Prostate gland (tissue), 2 donors: ENCODE results near the gene RABGAP1L. TPM values are rescaled to one million over a fixed set of nuclear protein-coding genes. Genes with fewer than 3 reads are reported as not detected.

Experiments
- DNase-seq: peaks from one replicate; pipeline ENCODE4 v3.0.0-alpha.2; 2019; ENCODE audit warnings: low spot score
- H3K27ac ChIP-seq, 2 donors: fragments of 200-600 bp; sonication (generic); 2 replicates each; pipeline ENCODE4 v1.5.1; 2017 to 2019
- H3K27me3 ChIP-seq: fragments of 200-600 bp; sonication (generic); replicated peaks from 2 replicates; pipeline ENCODE4 v1.5.1; 2019; ENCODE audit not compliant: insufficient read depth
- H3K36me3 ChIP-seq, 2 donors: fragments of 200-600 bp; sonication (generic); 1 replicate in 1 of 2; 2 replicates in 1 of 2; pipeline versions ENCODE4 v1.5.1 to v1.8.1; 2017 to 2019
- H3K4me1 ChIP-seq: fragments of 200-600 bp; sonication (generic); replicated peaks from 2 replicates; pipeline ENCODE4 v1.5.1; 2019
- H3K4me3 ChIP-seq, 2 donors: fragments of 200-600 bp; sonication (generic); 2 replicates each; pipeline ENCODE4 v1.5.1; 2017 to 2019
- H3K9me3 ChIP-seq: fragments of 200-600 bp; sonication (generic); 2 replicates; pipeline ENCODE4 v1.5.1; 2017
- CTCF ChIP-seq, 4 experiments: fragments of 200-600 bp in 2 of 4; fragments of 450-650 bp in 2 of 4; sonication (generic) in 2 of 4; IDR thresholded peaks; 1 replicate in 3 of 4; 2 replicates in 1 of 4; pipeline ENCODE4 v1.5.1; 2016 to 2019; ENCODE audit warnings: antibody characterized with exemption in 4 of 4, mild to moderate bottlenecking in 2 of 4, moderate library complexity in 2 of 4
- POLR2A ChIP-seq: fragments of 450-650 bp; IDR thresholded peaks from one replicate; pipeline ENCODE4 v1.6.1; 2016; ENCODE audit warnings: antibody characterized with exemption, mild to moderate bottlenecking
- POLR2AphosphoS5 ChIP-seq: sonication (generic); formaldehyde crosslinking; IDR thresholded peaks from one replicate; pipeline ENCODE4 v1.6.1; 2017; ENCODE audit warnings: antibody characterized with exemption
- WGBS: methylation state at CpG from one replicate; pipeline ENCODE4 v1.1.5; 2018; 5-methylcytosine and 5-hydroxymethylcytosine counted together
- intact Hi-C: fragments of 100-400 bp; cut with DNase I; formaldehyde crosslinking; loops from one replicate; pipeline ENCODE4 v1.14.2; 2022
- total RNA-seq, 2 donors: library from RNA; depleted of rRNA; stranded (reverse); fragments of >200 nt; gene quantifications; one replicate each; pipeline ENCODE4 v1.1.0, GENCODE V29; 2016

The RABGAP1L gene
- total RNA-seq, 2 donors from 2014 or later, result 32.3 to 41.5 TPM

- WGBS, result 97% methylated on average over 1 of the region's 1 CpG
- no peaks in the 10 kb centered on the region for H3K4me1 ChIP-seq
These were observed 789.7 kb downstream of the RABGAP1L start for GRCh38 chr1:174949061-174949460.

GRCh38 chr1:174949645-174950044 is 790.3 kb downstream of the RABGAP1L start:
- no peak for DNase-seq
- no peaks in the 10 kb centered on the region for H3K36me3 ChIP-seq
- H3K9me3 ChIP-seq, result no peaks in the 10 kb centered on the region
- no peaks in the 10 kb centered on the region for H3K27me3 ChIP-seq
- H3K4me3 ChIP-seq, result no peak overlapping the region
- TF ChIP-seq CTCF (IDR thresholded peaks at IDR 0.05) (no peak), POLR2A (no peak), POLR2AphosphoS5 (no peak)
- intact Hi-C loops, result no loop called here
- H3K27ac ChIP-seq, result no peak overlapping the region
- H3K4me1 ChIP-seq, result no peaks in the 10 kb centered on the region

More at GRCh38 chr1:174949061-174949460, 789.7 kb downstream of the RABGAP1L start:
- Histone ChIP-seq H3K27me3 (no peaks in the 10 kb centered on the region), H3K9me3 (no peaks in the 10 kb centered on the region), H3K4me3 (no peak overlapping the region), H3K27ac (no peak overlapping the region), H3K36me3 (no peaks in the 10 kb centered on the region)
- TF ChIP-seq CTCF (IDR thresholded peaks at IDR 0.05) (no peak), POLR2AphosphoS5 (no peak), POLR2A (no peak)
- no peak for DNase-seq
- intact Hi-C loops, result no loop called here

- DNase-seq, result no peak
- Histone ChIP-seq H3K4me1 (no peaks in the 10 kb centered on the region), H3K4me3 (no peak overlapping the region), H3K27me3 (no peaks in the 10 kb centered on the region), H3K27ac (no peak overlapping the region), H3K9me3 (no peaks in the 10 kb centered on the region), H3K36me3 (no peaks in the 10 kb centered on the region)
- 64% methylated on average over 11 of the region's 11 CpGs for WGBS
- TF ChIP-seq POLR2A (no peak), CTCF (IDR thresholded peaks at IDR 0.05) (no peak), POLR2AphosphoS5 (no peak)
- intact Hi-C loops, result no loop called here
These were observed 794.2 kb downstream of the RABGAP1L start for GRCh38 chr1:174953285-174954072.

- Histone ChIP-seq H3K4me1 (no peaks in the 10 kb centered on the region), H3K9me3 (no peaks in the 10 kb centered on the region), H3K4me3 (no peak overlapping the region), H3K27ac (no peak overlapping the region), H3K27me3 (no peaks in the 10 kb centered on the region), H3K36me3 (no peaks in the 10 kb centered on the region)
- intact Hi-C loops, result no loop called here
- no peak for DNase-seq
- TF ChIP-seq POLR2AphosphoS5 (no peak), POLR2A (no peak), CTCF (IDR thresholded peaks at IDR 0.05) (no peak)
These were observed 794.7 kb downstream of the RABGAP1L start for GRCh38 chr1:174954073-174954460.
